ENCODE data around the gene ACTL9.

- TF ChIP-seq POLR2A (IDR thresholded peaks at IDR 0.05), result no peak
- peak; percentile 75 to 99 (median 94) for TF ChIP-seq CTCF (IDR thresholded peaks at IDR 0.05 in 8 of 11, conservative IDR thresholded peaks at IDR 0.05 in 3 of 11)
These were observed 43.8 kb downstream of the ACTL9 start for GRCh38 chr19:8654591-8655339.

All from spleen (tissue), 7 donors.